ENCODE measurements around the gene KIF1B. TPM values are rescaled to one million over a fixed set of nuclear protein-coding genes. Genes with fewer than 3 reads are reported as not detected.
"Not testable (repeated sequence)": the region's sequence is repeated elsewhere in the genome, so short reads cannot be mapped to it uniquely, and the experiment has no call there.

The KIF1B gene
- total and polyA plus RNA-seq, 2 experiments from 2014 or later, result 21.5 to 68.4 TPM

- not testable (repeated sequence) for DNase-seq (ENCODE audit: low spot score); H3K27me3 ChIP-seq (ENCODE audit: insufficient read depth); H3K27ac Mint-ChIP-seq; H3F3A ChIP-seq (replicated peaks; ENCODE audit: low read depth); H3K36me3 ChIP-seq (ENCODE audit: insufficient read depth); H2AFZ ChIP-seq; H3K4me1 ChIP-seq (ENCODE audit: insufficient read depth); H3K27me3 Mint-ChIP-seq (ENCODE audit: insufficient read depth, low read depth, poor library complexity); H3K4me2 ChIP-seq; H3K4me3 Mint-ChIP-seq; H3K4me3 ChIP-seq; ATAC-seq; H3K4me1 Mint-ChIP-seq; H3K9me2 ChIP-seq (ENCODE audit: insufficient read depth); H3K9me3 Mint-ChIP-seq; H3K27ac ChIP-seq (ENCODE audit: low read depth)
- Histone ChIP-seq H3K79me2 (replicated peaks; ENCODE audit: insufficient read depth) (peaks cover 93% of the 10 kb centered on the region), H4K20me1 (replicated peaks; ENCODE audit: insufficient read depth) (peaks cover 23% of the 10 kb centered on the region)
- peaks cover 21% of the 10 kb centered on the region for H3K36me3 Mint-ChIP-seq (ENCODE audit: low read depth)
Measured at GRCh38 chr1:10251325-10252108, 41.1 kb downstream of the KIF1B start.

GRCh38 chr1:10252508-10252907 is 42.1 kb downstream of the KIF1B start:
- Mint-ChIP-seq H3K36me3 (ENCODE audit: low read depth) (peaks cover 26% of the 10 kb centered on the region), H3K4me1 (no peaks in the 10 kb centered on the region), H3K9me3 (no peaks in the 10 kb centered on the region), H3K4me3 (no peak overlapping the region), H3K27me3 (ENCODE audit: insufficient read depth, low read depth, poor library complexity) (peaks cover 2% of the 10 kb centered on the region), H3K27ac (peak overlapping the region; percentile 83)
- Histone ChIP-seq H2AFZ (no peak overlapping the region), H3F3A (replicated peaks; ENCODE audit: low read depth) (no peaks in the 10 kb centered on the region), H4K20me1 (replicated peaks; ENCODE audit: insufficient read depth) (peaks cover 23% of the 10 kb centered on the region), H3K79me2 (replicated peaks; ENCODE audit: insufficient read depth) (peaks cover 83% of the 10 kb centered on the region), H3K27ac (ENCODE audit: low read depth) (peak overlapping the region; percentile 63; the same call in 1 of the 2 replicates), H3K27me3 (ENCODE audit: insufficient read depth) (no peaks in the 10 kb centered on the region), H3K9me2 (ENCODE audit: insufficient read depth) (0 out of 2 replicates have a peak, but pooled peaks cover 4% of the 10 kb centered on the region), H3K36me3 (ENCODE audit: insufficient read depth) (peaks cover 4% of the 10 kb centered on the region), H3K4me1 (ENCODE audit: insufficient read depth) (no peaks in the 10 kb centered on the region), H3K4me2 (no peak overlapping the region), H3K4me3 (no peak overlapping the region)
- no peak for ATAC-seq
- TF ChIP-seq STAT1 (IDR thresholded peaks at IDR 0.05; ENCODE audit: unreplicated experiment) (no peak), CREB1 (CRISPR knock-in tag; IDR thresholded peaks at IDR 0.05; ENCODE audit: low read depth) (no peak), CTCF (conservative IDR thresholded peaks at IDR 0.05; ENCODE audit: low read depth in 2 of 2) (no peak), JUNB (IDR thresholded peaks at IDR 0.05; ENCODE audit: unreplicated experiment) (no peak), REST (IDR thresholded peaks at IDR 0.05; ENCODE audit: unreplicated experiment) (no peak), EZH2 (IDR thresholded peaks at IDR 0.05; ENCODE audit: low read depth, unreplicated experiment) (no peak)
- DNase-seq (ENCODE audit: low spot score), result no peak
